OCI-LY1 (cell line): ENCODE results near the gene CRTAP.
"Not testable (repeated sequence)": the region's sequence is repeated elsewhere in the genome, so short reads cannot be mapped to it uniquely, and the experiment has no call there.

Experiments
- H2AFZ ChIP-seq: fragments of 200-600 bp; sonication (generic), shearing (Covaris generic); 2 replicates; pipeline ENCODE4 v1.6.0; 2014; ENCODE audit warnings: antibody characterized with exemption, mild to moderate bottlenecking, low read length
- H3F3A ChIP-seq: fragments of 200-600 bp; sonication (generic), shearing (Covaris generic); 2 replicates; pipeline ENCODE4 v1.6.0; 2014; ENCODE audit warnings: mild to moderate bottlenecking, antibody characterized with exemption, low read length, moderate library complexity; ENCODE audit not compliant: insufficient read depth
- H3K27ac ChIP-seq: fragments of 200-600 bp; sonication (generic); 2 replicates; pipeline ENCODE4 v1.5.1; 2014; ENCODE audit warnings: low read length, mixed run types, mild to moderate bottlenecking, low read depth; ENCODE audit not compliant: poor library complexity, severe bottlenecking
- H3K27me3 ChIP-seq: fragments of 200-600 bp; sonication (generic); 2 replicates; pipeline ENCODE4 v1.6.0; 2014; ENCODE audit warnings: antibody characterized with exemption, mild to moderate bottlenecking, low read length, moderate library complexity; ENCODE audit not compliant: insufficient read depth
- H3K36me3 ChIP-seq: fragments of 200-600 bp; sonication (generic); 2 replicates; pipeline ENCODE4 v1.6.1; 2014; ENCODE audit warnings: mild to moderate bottlenecking, antibody characterized with exemption, low read length, moderate library complexity, mixed read lengths; ENCODE audit not compliant: insufficient read depth
- H3K4me1 ChIP-seq: fragments of 200-600 bp; sonication (generic); 2 replicates; pipeline ENCODE4 v1.5.1; 2014; ENCODE audit warnings: mild to moderate bottlenecking, low read length, moderate library complexity; ENCODE audit not compliant: insufficient read depth, severe bottlenecking
- H3K4me2 ChIP-seq: fragments of 200-600 bp; sonication (generic), shearing (Covaris generic); 2 replicates; pipeline ENCODE4 v1.6.1; 2014; ENCODE audit warnings: low read length
- H3K4me3 ChIP-seq: fragments of 200-600 bp; sonication (generic); 2 replicates; pipeline ENCODE4 v1.5.1; 2014; ENCODE audit warnings: low read length, low read depth, mild to moderate bottlenecking, mixed read lengths; ENCODE audit not compliant: poor library complexity, severe bottlenecking
- H3K79me2 ChIP-seq: fragments of 200-600 bp; shearing (Covaris generic); 2 replicates; pipeline ENCODE4 v1.6.1; 2016; ENCODE audit warnings: mixed run types, low read length, mixed read lengths; ENCODE audit not compliant: insufficient read depth
- H3K9ac ChIP-seq: fragments of 200-600 bp; sonication (generic), shearing (Covaris generic); 2 replicates; pipeline ENCODE4 v1.6.1; 2014; ENCODE audit warnings: mild to moderate bottlenecking, low read length, mixed read lengths
- H3K9me2 ChIP-seq: fragments of 200-600 bp; sonication (generic), shearing (Covaris generic); 2 replicates; pipeline ENCODE4 v1.6.1; 2014; ENCODE audit warnings: low read depth, mild to moderate bottlenecking, low read length, mixed read lengths
- H3K9me3 ChIP-seq: fragments of 200-600 bp; shearing (Covaris generic); 2 replicates; pipeline ENCODE4 v1.6.1; 2014; ENCODE audit warnings: low read length, mixed read lengths
- H4K20me1 ChIP-seq: fragments of 200-600 bp; sonication (generic), shearing (Covaris generic); 2 replicates; pipeline ENCODE4 v1.6.0; 2016; ENCODE audit warnings: mild to moderate bottlenecking, low read length; ENCODE audit not compliant: insufficient read depth
- EZH2 ChIP-seq: fragments of 200-600 bp; sonication (generic), shearing (Covaris generic); IDR thresholded peaks from 2 replicates; pipeline ENCODE4 v1.8.0; 2017; ENCODE audit warnings: borderline replicate concordance, mixed run types, mild to moderate bottlenecking, antibody characterized with exemption, low read length, moderate library complexity, mixed read lengths
- TF ChIP-seq, protein P1 (sequence below): fragments of 200-600 bp; sonication (generic), shearing (Covaris generic); IDR thresholded peaks from 2 replicates; pipeline ENCODE4 v1.5.1; 2017; ENCODE audit warnings: mild to moderate bottlenecking, antibody characterized with exemption, low read length, moderate library complexity, mixed read lengths

CRTAP gene

DNA sequence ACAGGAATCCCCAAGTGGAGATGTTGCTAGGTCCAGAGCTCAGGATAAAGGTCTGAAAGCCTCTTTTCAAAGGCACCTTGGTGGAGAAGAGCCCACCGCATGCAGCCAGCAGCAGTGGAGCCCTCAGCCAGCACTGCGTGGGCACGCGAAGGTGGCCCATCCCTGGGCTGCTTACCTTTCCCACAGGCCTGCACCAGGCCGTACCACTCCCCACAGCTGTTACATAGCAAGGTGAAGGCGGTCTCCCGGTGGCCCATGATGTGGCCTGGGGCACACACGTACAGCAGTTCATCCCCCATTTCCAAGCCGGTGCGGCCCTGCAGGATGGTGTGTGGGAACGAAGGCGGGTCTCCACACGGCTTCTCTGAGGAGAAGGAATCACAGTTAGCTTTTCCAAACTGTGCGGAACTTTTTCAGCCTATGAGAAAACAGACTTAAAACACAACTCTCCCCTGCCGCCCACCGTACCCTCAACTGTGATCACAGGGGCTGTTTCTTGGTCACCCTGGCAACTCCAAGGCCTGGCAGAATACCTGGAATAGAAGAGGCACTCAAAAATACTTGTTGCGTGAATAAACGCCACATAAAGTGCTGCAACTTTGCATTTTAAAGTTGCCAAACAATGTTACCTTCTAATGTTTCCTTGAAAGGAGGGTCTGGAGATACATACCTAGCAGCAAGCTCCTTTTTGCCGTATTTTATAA lies 61.0 kb downstream of the CRTAP start:
- Histone ChIP-seq H3K27ac (no peak overlapping the region), H3K79me2 (no peaks in the 10 kb centered on the region), H3K4me2 (no peak overlapping the region), H2AFZ (no peak overlapping the region), H3F3A (no peaks in the 10 kb centered on the region), H3K4me3 (no peak overlapping the region), H3K9ac (no peak overlapping the region), H3K9me3 (0 out of 2 replicates have a peak, but pooled peaks cover 3% of the 10 kb centered on the region), H3K36me3 (no peaks in the 10 kb centered on the region), H3K27me3 (no peaks in the 10 kb centered on the region; the same call in 1 of the 2 replicates), H3K9me2 (no peaks in the 10 kb centered on the region), H3K4me1 (no peaks in the 10 kb centered on the region), H4K20me1 (no peaks in the 10 kb centered on the region)
- TF ChIP-seq, protein P1, sequence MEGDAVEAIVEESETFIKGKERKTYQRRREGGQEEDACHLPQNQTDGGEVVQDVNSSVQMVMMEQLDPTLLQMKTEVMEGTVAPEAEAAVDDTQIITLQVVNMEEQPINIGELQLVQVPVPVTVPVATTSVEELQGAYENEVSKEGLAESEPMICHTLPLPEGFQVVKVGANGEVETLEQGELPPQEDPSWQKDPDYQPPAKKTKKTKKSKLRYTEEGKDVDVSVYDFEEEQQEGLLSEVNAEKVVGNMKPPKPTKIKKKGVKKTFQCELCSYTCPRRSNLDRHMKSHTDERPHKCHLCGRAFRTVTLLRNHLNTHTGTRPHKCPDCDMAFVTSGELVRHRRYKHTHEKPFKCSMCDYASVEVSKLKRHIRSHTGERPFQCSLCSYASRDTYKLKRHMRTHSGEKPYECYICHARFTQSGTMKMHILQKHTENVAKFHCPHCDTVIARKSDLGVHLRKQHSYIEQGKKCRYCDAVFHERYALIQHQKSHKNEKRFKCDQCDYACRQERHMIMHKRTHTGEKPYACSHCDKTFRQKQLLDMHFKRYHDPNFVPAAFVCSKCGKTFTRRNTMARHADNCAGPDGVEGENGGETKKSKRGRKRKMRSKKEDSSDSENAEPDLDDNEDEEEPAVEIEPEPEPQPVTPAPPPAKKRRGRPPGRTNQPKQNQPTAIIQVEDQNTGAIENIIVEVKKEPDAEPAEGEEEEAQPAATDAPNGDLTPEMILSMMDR = no peak
- TF ChIP-seq EZH2 = no peak

DNA sequence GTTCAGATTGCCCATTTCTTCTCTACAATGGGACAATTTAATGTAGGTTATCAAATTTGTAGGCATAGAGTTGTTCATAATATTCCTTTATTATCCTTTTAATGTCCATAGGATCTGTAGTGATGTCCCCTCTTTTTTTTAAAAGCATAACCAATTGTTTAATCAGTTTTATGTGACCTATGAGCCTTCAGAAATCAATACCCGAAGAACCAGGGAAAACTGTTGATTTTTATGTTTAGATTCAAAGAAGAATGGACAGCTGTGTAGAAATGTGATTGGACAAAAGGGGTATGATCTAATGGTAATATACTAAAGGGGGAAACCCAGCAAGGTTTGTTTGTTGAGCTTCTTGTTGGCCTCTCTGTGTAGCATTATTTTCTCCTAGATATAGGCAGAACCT lies 65.3 kb downstream of the CRTAP start:
- TF ChIP-seq EZH2 = no peak
- TF ChIP-seq, protein P1 = no peak
- no peak overlapping the region for H3K4me2 ChIP-seq

DNA sequence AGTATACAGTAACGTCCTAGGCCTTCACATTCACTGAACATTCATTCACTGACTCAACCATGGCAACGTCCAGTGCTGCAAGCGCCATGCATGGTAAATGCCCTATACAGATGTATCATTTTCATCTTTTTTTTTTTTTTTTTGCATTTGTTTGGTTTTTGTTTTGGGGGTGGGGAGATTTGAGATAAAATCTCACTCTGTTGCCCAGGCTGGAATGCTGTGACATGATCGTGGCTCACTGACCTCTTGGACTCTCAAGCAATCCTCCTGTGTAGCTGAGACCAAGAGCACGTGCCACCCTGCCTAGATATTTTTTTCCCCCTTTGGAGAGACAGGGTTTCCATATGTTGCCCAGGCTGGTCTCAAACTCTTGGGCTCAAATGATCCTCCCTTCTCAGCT lies 67.4 kb downstream of the CRTAP start:
- Histone ChIP-seq H4K20me1 (no peaks in the 10 kb centered on the region), H3K9me2 (no peaks in the 10 kb centered on the region), H3K4me2 (no peak overlapping the region), H3K9me3 (0 out of 2 replicates have a peak, but pooled peaks cover 3% of the 10 kb centered on the region), H3K36me3 (no peaks in the 10 kb centered on the region), H2AFZ (no peak overlapping the region), H3F3A (no peaks in the 10 kb centered on the region), H3K9ac (no peak overlapping the region), H3K4me3 (no peak overlapping the region), H3K4me1 (no peaks in the 10 kb centered on the region), H3K27me3 (no peaks in the 10 kb centered on the region; the same call in 1 of the 2 replicates), H3K79me2 (no peaks in the 10 kb centered on the region), H3K27ac (no peak overlapping the region)
- TF ChIP-seq, protein P1 = no peak
- TF ChIP-seq EZH2 = no peak

More for the DNA sequence above, 65.3 kb downstream of the CRTAP start:
- Histone ChIP-seq H4K20me1 (no peaks in the 10 kb centered on the region), H3K4me1 (no peaks in the 10 kb centered on the region), H3K9me3 (0 out of 2 replicates have a peak, but pooled peaks cover 3% of the 10 kb centered on the region), H3K27me3 (no peaks in the 10 kb centered on the region; the same call in 1 of the 2 replicates), H3K4me3 (no peak overlapping the region), H3K9me2 (no peaks in the 10 kb centered on the region), H2AFZ (no peak overlapping the region), H3K27ac (no peak overlapping the region), H3F3A (no peaks in the 10 kb centered on the region), H3K79me2 (no peaks in the 10 kb centered on the region), H3K9ac (no peak overlapping the region), H3K36me3 (no peaks in the 10 kb centered on the region)

DNA sequence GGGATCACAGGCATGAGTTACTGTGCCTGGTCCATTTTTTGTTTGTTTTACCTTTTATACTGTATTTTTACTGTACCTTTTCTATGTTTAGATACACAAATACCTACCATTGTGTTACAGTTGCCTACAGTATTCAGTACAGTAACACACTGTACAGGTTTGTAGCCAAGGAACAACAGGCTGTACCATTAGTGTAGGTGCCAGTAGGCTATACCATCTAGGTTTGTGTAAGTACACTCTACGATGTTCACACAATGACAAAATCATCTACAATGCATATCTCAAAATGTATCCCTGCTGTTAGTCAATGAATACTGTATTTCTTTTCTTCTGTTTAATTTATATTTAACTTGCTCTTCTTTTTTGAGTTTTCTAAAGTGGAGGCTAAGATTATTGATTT lies 67.8 kb downstream of the CRTAP start:
- H3K4me3 ChIP-seq, H3K79me2 ChIP-seq, H3K27me3 ChIP-seq, H3F3A ChIP-seq, H3K36me3 ChIP-seq, H3K9me2 ChIP-seq, H3K27ac ChIP-seq, H2AFZ ChIP-seq, H3K9ac ChIP-seq, H4K20me1 ChIP-seq, H3K4me1 ChIP-seq, H3K4me2 ChIP-seq, H3K9me3 ChIP-seq: not testable (repeated sequence)
